ENCODE data around the gene PKD1. TPM values are rescaled to one million over a fixed set of nuclear protein-coding genes. Genes with fewer than 3 reads are reported as not detected.

PKD1 gene
- total and polyA plus RNA-seq, 2 of the 13 experiments (the other 11 are each of a cell fraction or from before 2014, with no cell fraction given), result 22.1 to 23.0 TPM

GRCh38 chr16:2157480-2158261, 22.0 kb upstream of the PKD1 start (continued):
- TF ChIP-seq HIC2 (CRISPR knock-in tag; IDR thresholded peaks at IDR 0.05; ENCODE audit: low read depth) (peak; percentile 78), POGZ (CRISPR knock-in tag; IDR thresholded peaks at IDR 0.05) (0 out of 2 replicates have a peak, but pooled peaks have one; percentile 51), AHDC1 (CRISPR knock-in tag; IDR thresholded peaks at IDR 0.05; ENCODE audit: borderline replicate concordance) (0 out of 2 replicates have a peak, but pooled peaks have one; percentile 44), DMTF1 (CRISPR knock-in tag; IDR thresholded peaks at IDR 0.05) (no peak), HNF1A (IDR thresholded peaks at IDR 0.05; ENCODE audit: low read depth) (0 out of 2 replicates have a peak, but pooled peaks have one; percentile 30), HNF1A (CRISPR knock-in tag; IDR thresholded peaks at IDR 0.05; ENCODE audit: borderline replicate concordance) (no peak), ZNF512 (CRISPR knock-in tag; IDR thresholded peaks at IDR 0.05) (no peak)
- TF ChIP-seq, protein P1, sequence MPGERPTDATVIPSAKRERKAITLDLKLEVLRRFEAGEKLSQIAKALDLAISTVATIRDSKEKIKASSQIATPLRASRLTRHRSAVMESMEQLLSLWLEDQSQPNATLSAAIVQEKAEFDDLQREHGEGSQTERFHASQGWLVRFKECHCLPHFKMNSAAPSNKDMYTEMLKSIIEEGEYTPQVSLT (CRISPR knock-in tag; IDR thresholded peaks at IDR 0.05; ENCODE audit: borderline replicate concordance, low read depth), result no peak
